ENCODE data around the gene VIT. TPM values are rescaled to one million over a fixed set of nuclear protein-coding genes. Genes with fewer than 3 reads are reported as not detected.

Gene VIT
- total and polyA plus RNA-seq, 4 donors = 0.07 to 0.17 (median 0.09) TPM; not detected in 1

DNA sequence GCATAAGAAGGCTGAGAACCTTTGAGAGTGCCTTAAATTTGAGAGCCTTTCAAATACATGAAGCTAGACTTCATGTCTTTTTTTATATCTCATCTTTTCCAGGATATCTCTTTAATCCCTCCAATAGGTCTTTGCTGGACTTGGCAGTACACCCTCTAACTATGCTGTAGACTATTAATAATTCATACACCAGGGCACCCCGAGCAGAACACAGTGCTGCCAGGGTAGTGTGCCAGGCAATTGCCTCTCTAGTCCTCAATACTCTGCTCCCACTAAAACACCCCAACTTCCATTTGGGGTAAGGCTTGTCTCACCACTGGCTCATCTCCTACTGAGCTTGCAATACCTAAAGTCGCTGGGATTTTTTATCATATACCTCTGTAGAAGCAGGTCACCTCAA, 80.8 kb downstream of the VIT start:
- no peak for DNase-seq (ENCODE audit: low spot score)
- Histone ChIP-seq H3K27ac (ENCODE audit: low read depth in 1 of 2, low read length in 2 of 2) (no peak overlapping the region), H3K9me3 (ENCODE audit: control insufficient read depth in 4 of 4, low read length in 3 of 4) (no peaks in the 10 kb centered on the region), H3K27me3 (ENCODE audit: control insufficient read depth in 4 of 4, insufficient read depth in 4 of 4, low read length in 3 of 4) (no peaks in the 10 kb centered on the region), H3K4me3 (ENCODE audit: low read depth in 1 of 3, low read length in 3 of 3) (no peak overlapping the region), H3K36me3 (ENCODE audit: control insufficient read depth in 4 of 4, insufficient read depth in 3 of 4, low read depth in 1 of 4, low read length in 3 of 4) (no peaks in the 10 kb centered on the region), H3K9ac (ENCODE audit: low read depth in 1 of 2, low read length in 2 of 2) (no peak overlapping the region), H3K4me1 (ENCODE audit: control insufficient read depth in 4 of 4, insufficient read depth in 4 of 4, low read length in 3 of 4) (no peaks in the 10 kb centered on the region)
- WGBS = 73% methylated on average over 2 of the region's 2 CpGs
- TF ChIP-seq, protein P1, sequence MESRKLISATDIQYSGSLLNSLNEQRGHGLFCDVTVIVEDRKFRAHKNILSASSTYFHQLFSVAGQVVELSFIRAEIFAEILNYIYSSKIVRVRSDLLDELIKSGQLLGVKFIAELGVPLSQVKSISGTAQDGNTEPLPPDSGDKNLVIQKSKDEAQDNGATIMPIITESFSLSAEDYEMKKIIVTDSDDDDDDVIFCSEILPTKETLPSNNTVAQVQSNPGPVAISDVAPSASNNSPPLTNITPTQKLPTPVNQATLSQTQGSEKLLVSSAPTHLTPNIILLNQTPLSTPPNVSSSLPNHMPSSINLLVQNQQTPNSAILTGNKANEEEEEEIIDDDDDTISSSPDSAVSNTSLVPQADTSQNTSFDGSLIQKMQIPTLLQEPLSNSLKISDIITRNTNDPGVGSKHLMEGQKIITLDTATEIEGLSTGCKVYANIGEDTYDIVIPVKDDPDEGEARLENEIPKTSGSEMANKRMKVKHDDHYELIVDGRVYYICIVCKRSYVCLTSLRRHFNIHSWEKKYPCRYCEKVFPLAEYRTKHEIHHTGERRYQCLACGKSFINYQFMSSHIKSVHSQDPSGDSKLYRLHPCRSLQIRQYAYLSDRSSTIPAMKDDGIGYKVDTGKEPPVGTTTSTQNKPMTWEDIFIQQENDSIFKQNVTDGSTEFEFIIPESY (IDR thresholded peaks at IDR 0.05) = no peak
- TF ChIP-seq, protein P2, sequence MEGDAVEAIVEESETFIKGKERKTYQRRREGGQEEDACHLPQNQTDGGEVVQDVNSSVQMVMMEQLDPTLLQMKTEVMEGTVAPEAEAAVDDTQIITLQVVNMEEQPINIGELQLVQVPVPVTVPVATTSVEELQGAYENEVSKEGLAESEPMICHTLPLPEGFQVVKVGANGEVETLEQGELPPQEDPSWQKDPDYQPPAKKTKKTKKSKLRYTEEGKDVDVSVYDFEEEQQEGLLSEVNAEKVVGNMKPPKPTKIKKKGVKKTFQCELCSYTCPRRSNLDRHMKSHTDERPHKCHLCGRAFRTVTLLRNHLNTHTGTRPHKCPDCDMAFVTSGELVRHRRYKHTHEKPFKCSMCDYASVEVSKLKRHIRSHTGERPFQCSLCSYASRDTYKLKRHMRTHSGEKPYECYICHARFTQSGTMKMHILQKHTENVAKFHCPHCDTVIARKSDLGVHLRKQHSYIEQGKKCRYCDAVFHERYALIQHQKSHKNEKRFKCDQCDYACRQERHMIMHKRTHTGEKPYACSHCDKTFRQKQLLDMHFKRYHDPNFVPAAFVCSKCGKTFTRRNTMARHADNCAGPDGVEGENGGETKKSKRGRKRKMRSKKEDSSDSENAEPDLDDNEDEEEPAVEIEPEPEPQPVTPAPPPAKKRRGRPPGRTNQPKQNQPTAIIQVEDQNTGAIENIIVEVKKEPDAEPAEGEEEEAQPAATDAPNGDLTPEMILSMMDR (IDR thresholded peaks at IDR 0.05; ENCODE audit: low read depth, low read length, missing input control) = no peak
- no peak for TF ChIP-seq YY1 (IDR thresholded peaks at IDR 0.05)
- no peak for TF ChIP-seq ATF3 (IDR thresholded peaks at IDR 0.05)
- no peak for TF ChIP-seq NR2F2 (IDR thresholded peaks at IDR 0.05)
- no peak for TF ChIP-seq FOXA2 (IDR thresholded peaks at IDR 0.05)
- TF ChIP-seq TAF1 (conservative IDR thresholded peaks at IDR 0.05) = no peak
- TF ChIP-seq GABPA (IDR thresholded peaks at IDR 0.05 in 1 of 2, conservative IDR thresholded peaks at IDR 0.05 in 1 of 2) = no peak
- no peak for TF ChIP-seq JUND (IDR thresholded peaks at IDR 0.05)
- no peak for TF ChIP-seq RXRA (IDR thresholded peaks at IDR 0.05)
- TF ChIP-seq, protein P3, sequence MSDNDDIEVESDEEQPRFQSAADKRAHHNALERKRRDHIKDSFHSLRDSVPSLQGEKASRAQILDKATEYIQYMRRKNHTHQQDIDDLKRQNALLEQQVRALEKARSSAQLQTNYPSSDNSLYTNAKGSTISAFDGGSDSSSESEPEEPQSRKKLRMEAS (IDR thresholded peaks at IDR 0.05) = no peak

GRCh38 chr2:36777788-36778187, 81.3 kb downstream of the VIT start:
- no peak overlapping the region for H3K9ac ChIP-seq (ENCODE audit: low read depth in 1 of 2, low read length in 2 of 2)
- 83% methylated on average over 5 of the region's 5 CpGs for WGBS
- H3K36me3 ChIP-seq (ENCODE audit: control insufficient read depth in 4 of 4, insufficient read depth in 3 of 4, low read depth in 1 of 4, low read length in 3 of 4) = no peaks in the 10 kb centered on the region
- H3K27me3 ChIP-seq (ENCODE audit: control insufficient read depth in 4 of 4, insufficient read depth in 4 of 4, low read length in 3 of 4) = no peaks in the 10 kb centered on the region
- no peak overlapping the region for H3K4me3 ChIP-seq (ENCODE audit: low read depth in 1 of 3, low read length in 3 of 3)
- no peak for DNase-seq (ENCODE audit: low spot score)
- H3K9me3 ChIP-seq (ENCODE audit: control insufficient read depth in 4 of 4, low read length in 3 of 4) = no peaks in the 10 kb centered on the region
- H3K4me1 ChIP-seq (ENCODE audit: control insufficient read depth in 4 of 4, insufficient read depth in 4 of 4, low read length in 3 of 4) = no peaks in the 10 kb centered on the region
- TF ChIP-seq FOXA2 (IDR thresholded peaks at IDR 0.05) = no peak
- TF ChIP-seq RAD21 (IDR thresholded peaks at IDR 0.05) = no peak
- no peak for TF ChIP-seq ATF3 (IDR thresholded peaks at IDR 0.05)
- no peak for TF ChIP-seq JUND (IDR thresholded peaks at IDR 0.05)
- TF ChIP-seq HNF4A (conservative IDR thresholded peaks at IDR 0.05) = no peak
- TF ChIP-seq, protein P3 (IDR thresholded peaks at IDR 0.05) = no peak
- no peak for TF ChIP-seq REST (IDR thresholded peaks at IDR 0.05)
- no peak overlapping the region for H3K27ac ChIP-seq (ENCODE audit: low read depth in 1 of 2, low read length in 2 of 2)

Data from liver (tissue), 9 donors.